ENCODE data around the gene ZBTB20.

Gene ZBTB20

DNA sequence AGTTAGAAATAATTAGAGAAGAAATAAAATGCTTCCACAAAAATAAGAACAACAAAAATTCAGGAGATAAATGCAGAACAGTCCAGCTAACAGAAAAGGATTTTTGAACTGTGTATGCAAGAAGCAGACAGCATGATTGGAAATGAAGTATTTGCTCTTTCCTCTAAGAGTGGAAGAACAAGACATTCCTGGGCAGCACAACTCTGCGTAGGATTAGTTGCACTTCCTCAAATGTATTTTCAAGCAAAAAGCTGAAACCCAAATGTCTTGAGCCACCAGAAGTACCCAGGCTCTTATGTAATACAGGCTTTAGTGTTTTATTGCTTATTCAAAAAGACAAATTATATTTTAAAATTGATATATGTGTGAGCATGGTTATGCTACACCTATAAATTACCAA, 127.2 kb downstream of the ZBTB20 start (continued):
- TF ChIP-seq, protein P1, sequence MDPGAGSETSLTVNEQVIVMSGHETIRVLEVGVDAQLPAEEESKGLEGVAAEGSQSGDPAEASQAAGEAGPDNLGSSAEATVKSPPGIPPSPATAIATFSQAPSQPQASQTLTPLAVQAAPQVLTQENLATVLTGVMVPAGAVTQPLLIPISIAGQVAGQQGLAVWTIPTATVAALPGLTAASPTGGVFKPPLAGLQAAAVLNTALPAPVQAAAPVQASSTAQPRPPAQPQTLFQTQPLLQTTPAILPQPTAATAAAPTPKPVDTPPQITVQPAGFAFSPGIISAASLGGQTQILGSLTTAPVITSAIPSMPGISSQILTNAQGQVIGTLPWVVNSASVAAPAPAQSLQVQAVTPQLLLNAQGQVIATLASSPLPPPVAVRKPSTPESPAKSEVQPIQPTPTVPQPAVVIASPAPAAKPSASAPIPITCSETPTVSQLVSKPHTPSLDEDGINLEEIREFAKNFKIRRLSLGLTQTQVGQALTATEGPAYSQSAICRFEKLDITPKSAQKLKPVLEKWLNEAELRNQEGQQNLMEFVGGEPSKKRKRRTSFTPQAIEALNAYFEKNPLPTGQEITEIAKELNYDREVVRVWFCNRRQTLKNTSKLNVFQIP (CRISPR knock-in tag; IDR thresholded peaks at IDR 0.05; ENCODE audit: borderline replicate concordance, low read depth) = no peak
- TF ChIP-seq ZC3H10 (CRISPR knock-in tag; IDR thresholded peaks at IDR 0.05) = no peak
- TF ChIP-seq, protein P2, sequence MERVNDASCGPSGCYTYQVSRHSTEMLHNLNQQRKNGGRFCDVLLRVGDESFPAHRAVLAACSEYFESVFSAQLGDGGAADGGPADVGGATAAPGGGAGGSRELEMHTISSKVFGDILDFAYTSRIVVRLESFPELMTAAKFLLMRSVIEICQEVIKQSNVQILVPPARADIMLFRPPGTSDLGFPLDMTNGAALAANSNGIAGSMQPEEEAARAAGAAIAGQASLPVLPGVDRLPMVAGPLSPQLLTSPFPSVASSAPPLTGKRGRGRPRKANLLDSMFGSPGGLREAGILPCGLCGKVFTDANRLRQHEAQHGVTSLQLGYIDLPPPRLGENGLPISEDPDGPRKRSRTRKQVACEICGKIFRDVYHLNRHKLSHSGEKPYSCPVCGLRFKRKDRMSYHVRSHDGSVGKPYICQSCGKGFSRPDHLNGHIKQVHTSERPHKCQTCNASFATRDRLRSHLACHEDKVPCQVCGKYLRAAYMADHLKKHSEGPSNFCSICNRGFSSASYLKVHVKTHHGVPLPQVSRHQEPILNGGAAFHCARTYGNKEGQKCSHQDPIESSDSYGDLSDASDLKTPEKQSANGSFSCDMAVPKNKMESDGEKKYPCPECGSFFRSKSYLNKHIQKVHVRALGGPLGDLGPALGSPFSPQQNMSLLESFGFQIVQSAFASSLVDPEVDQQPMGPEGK (CRISPR knock-in tag; IDR thresholded peaks at IDR 0.05; ENCODE audit: borderline replicate concordance) = no peak

DNA sequence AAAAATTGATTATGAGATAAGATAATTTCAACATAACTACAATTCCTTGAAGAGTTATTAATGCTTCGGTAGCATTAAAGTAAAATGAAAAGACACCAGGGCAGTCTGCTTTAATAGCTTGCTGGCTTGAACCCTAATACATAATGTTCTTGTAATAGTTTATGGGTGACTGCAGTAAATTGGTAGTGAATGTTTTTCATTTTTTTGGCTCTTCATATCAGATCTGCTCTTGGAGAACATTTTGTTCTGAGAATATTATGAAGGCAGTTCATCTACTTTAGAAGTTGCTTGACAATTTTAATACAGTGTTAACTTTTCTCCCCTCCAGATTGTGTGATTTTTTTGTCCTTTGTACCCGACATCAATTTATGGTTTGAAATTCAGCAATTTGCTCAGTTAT, 128.4 kb downstream of the ZBTB20 start:
- TF ChIP-seq ESRRG (CRISPR knock-in tag; IDR thresholded peaks at IDR 0.05) = no peak
- no peak for TF ChIP-seq CSDC2 (CRISPR knock-in tag; IDR thresholded peaks at IDR 0.05)
- TF ChIP-seq ZNF70 (CRISPR knock-in tag; IDR thresholded peaks at IDR 0.05) = no peak
- no peak for TF ChIP-seq ISL1 (CRISPR knock-in tag; IDR thresholded peaks at IDR 0.05)
- TF ChIP-seq, protein P2 (CRISPR knock-in tag; IDR thresholded peaks at IDR 0.05; ENCODE audit: borderline replicate concordance) = no peak
- TF ChIP-seq ZNF565 (CRISPR knock-in tag; conservative IDR thresholded peaks at IDR 0.05; ENCODE audit: low read depth) = no peak
- TF ChIP-seq GLIS3 (CRISPR knock-in tag; IDR thresholded peaks at IDR 0.05) = no peak
- TF ChIP-seq, protein P3, sequence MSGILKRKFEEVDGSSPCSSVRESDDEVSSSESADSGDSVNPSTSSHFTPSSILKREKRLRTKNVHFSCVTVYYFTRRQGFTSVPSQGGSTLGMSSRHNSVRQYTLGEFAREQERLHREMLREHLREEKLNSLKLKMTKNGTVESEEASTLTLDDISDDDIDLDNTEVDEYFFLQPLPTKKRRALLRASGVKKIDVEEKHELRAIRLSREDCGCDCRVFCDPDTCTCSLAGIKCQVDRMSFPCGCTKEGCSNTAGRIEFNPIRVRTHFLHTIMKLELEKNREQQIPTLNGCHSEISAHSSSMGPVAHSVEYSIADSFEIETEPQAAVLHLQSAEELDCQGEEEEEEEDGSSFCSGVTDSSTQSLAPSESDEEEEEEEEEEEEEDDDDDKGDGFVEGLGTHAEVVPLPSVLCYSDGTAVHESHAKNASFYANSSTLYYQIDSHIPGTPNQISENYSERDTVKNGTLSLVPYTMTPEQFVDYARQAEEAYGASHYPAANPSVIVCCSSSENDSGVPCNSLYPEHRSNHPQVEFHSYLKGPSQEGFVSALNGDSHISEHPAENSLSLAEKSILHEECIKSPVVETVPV (CRISPR knock-in tag; IDR thresholded peaks at IDR 0.05) = no peak
- TF ChIP-seq OSR1 (CRISPR knock-in tag; IDR thresholded peaks at IDR 0.05) = no peak
- TF ChIP-seq RARB (CRISPR knock-in tag; IDR thresholded peaks at IDR 0.05) = no peak
- TF ChIP-seq SNAI2 (CRISPR knock-in tag; IDR thresholded peaks at IDR 0.05) = no peak
- TF ChIP-seq TCF4 (CRISPR knock-in tag; IDR thresholded peaks at IDR 0.05; ENCODE audit: borderline replicate concordance) = no peak
- ATAC-seq = no peak

DNA sequence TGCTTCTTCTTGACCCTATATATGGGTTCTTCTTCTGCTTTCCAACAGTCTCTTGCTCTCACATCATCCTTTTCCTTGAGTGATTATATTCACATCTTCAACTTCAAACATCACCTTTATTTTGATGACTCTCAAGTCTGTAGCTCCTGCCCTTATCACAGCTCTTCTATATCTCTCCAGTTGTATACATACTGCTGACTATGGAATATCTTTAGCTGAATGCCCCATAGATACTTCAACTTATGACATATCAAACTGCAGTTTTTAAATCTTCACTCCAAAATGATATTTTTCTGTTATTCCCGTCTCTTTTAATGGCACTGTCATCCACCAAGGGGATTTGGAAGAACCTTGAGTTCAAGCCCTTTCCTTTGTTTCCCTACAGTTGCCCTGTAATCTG, 139.1 kb downstream of the ZBTB20 start:
- no peak for ATAC-seq
- TF ChIP-seq ZC3H10 (CRISPR knock-in tag; IDR thresholded peaks at IDR 0.05) = no peak
- no peak for TF ChIP-seq RARB (CRISPR knock-in tag; IDR thresholded peaks at IDR 0.05)
- TF ChIP-seq SNAI2 (CRISPR knock-in tag; IDR thresholded peaks at IDR 0.05) = no peak
- TF ChIP-seq ZNF70 (CRISPR knock-in tag; IDR thresholded peaks at IDR 0.05) = no peak
- no peak for TF ChIP-seq CSDC2 (CRISPR knock-in tag; IDR thresholded peaks at IDR 0.05)
- TF ChIP-seq ESRRG (CRISPR knock-in tag; IDR thresholded peaks at IDR 0.05) = no peak
- TF ChIP-seq ZFP30 (CRISPR knock-in tag; IDR thresholded peaks at IDR 0.05) = no peak
- TF ChIP-seq, protein P4, sequence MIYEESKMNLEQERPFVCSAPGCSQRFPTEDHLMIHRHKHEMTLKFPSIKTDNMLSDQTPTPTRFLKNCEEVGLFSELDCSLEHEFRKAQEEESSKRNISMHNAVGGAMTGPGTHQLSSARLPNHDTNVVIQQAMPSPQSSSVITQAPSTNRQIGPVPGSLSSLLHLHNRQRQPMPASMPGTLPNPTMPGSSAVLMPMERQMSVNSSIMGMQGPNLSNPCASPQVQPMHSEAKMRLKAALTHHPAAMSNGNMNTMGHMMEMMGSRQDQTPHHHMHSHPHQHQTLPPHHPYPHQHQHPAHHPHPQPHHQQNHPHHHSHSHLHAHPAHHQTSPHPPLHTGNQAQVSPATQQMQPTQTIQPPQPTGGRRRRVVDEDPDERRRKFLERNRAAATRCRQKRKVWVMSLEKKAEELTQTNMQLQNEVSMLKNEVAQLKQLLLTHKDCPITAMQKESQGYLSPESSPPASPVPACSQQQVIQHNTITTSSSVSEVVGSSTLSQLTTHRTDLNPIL (CRISPR knock-in tag; IDR thresholded peaks at IDR 0.05; ENCODE audit: low read depth) = no peak
- no peak for TF ChIP-seq ZFP3 (CRISPR knock-in tag; IDR thresholded peaks at IDR 0.05)
- TF ChIP-seq ARNTL (CRISPR knock-in tag; IDR thresholded peaks at IDR 0.05; ENCODE audit: borderline replicate concordance, low read depth) = no peak
- TF ChIP-seq ZNF8 (CRISPR knock-in tag; IDR thresholded peaks at IDR 0.05) = no peak
- TF ChIP-seq ZNF565 (CRISPR knock-in tag; conservative IDR thresholded peaks at IDR 0.05; ENCODE audit: low read depth) = no peak
- TF ChIP-seq, protein P1 (CRISPR knock-in tag; IDR thresholded peaks at IDR 0.05; ENCODE audit: borderline replicate concordance, low read depth) = no peak

Data from SK-N-SH treated with all-trans-retinoic acid at 6 μM for 48 hours (cell line).